DOHH2 (cell line): Measurements from ENCODE around the gene GRIA1.

Experiments used
- EZH2phosphoT487 ChIP-seq: fragments of 200-600 bp; sonication (generic); IDR thresholded peaks from 2 replicates; pipeline ENCODE4 v1.6.1; 2017; ENCODE audit warnings: borderline replicate concordance, mild to moderate bottlenecking, antibody characterized with exemption, low read length, moderate library complexity, mixed read lengths
- TF ChIP-seq, protein P1 (sequence below): fragments of 200-600 bp; sonication (generic); IDR thresholded peaks from one replicate; pipeline ENCODE4 v1.5.1; 2014; ENCODE audit warnings: antibody characterized with exemption, mild to moderate bottlenecking, low read depth, low read length; ENCODE audit not compliant: poor library complexity, severe bottlenecking

- TF ChIP-seq, protein P1, sequence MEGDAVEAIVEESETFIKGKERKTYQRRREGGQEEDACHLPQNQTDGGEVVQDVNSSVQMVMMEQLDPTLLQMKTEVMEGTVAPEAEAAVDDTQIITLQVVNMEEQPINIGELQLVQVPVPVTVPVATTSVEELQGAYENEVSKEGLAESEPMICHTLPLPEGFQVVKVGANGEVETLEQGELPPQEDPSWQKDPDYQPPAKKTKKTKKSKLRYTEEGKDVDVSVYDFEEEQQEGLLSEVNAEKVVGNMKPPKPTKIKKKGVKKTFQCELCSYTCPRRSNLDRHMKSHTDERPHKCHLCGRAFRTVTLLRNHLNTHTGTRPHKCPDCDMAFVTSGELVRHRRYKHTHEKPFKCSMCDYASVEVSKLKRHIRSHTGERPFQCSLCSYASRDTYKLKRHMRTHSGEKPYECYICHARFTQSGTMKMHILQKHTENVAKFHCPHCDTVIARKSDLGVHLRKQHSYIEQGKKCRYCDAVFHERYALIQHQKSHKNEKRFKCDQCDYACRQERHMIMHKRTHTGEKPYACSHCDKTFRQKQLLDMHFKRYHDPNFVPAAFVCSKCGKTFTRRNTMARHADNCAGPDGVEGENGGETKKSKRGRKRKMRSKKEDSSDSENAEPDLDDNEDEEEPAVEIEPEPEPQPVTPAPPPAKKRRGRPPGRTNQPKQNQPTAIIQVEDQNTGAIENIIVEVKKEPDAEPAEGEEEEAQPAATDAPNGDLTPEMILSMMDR = no peak
- no peak for TF ChIP-seq EZH2phosphoT487
Measured at GRCh38 chr5:153555420-153556114, 65.1 kb downstream of the GRIA1 start.
